HG03354 (cell line): ENCODE data around the gene ZIC5.

ENCODE experiments used
- ATAC-seq: cut with Tn5 transposase; IDR thresholded peaks from one replicate; pipeline ENCODE4 v1.9.1; 2021; ENCODE audit warnings: mild to moderate bottlenecking; ENCODE audit not compliant: unreplicated experiment, poor library complexity, severe bottlenecking

Gene ZIC5

GRCh38 chr13:99971576-99972189 is at the start of gene ZIC5:
ZIC5 (minus strand) TSS chr13:99971767; CDS start chr13:99971603, 164 bp downstream.
- ATAC-seq = no peak

- no peak for ATAC-seq
These were observed 48.3 kb upstream of the ZIC5 start for GRCh38 chr13:100019780-100020356.

GRCh38 chr13:100014621-100015020 is 43.1 kb upstream of the ZIC5 start:
- ATAC-seq = no peak

- no peak for ATAC-seq
These were observed 26.7 kb upstream of the ZIC5 start for GRCh38 chr13:99998261-99998660.

GRCh38 chr13:99997702-99998214 is 26.2 kb upstream of the ZIC5 start:
- ATAC-seq = no peak

- ATAC-seq = no peak
These were observed 24.9 kb upstream of the ZIC5 start for GRCh38 chr13:99996381-99996973.

GRCh38 chr13:99995589-99996380 is 24.2 kb upstream of the ZIC5 start:
- no peak for ATAC-seq

GRCh38 chr13:99995104-99995588 is 23.6 kb upstream of the ZIC5 start:
- ATAC-seq = no peak

GRCh38 chr13:99994638-99995020 is 23.1 kb upstream of the ZIC5 start:
- no peak for ATAC-seq

- no peak for ATAC-seq
These were observed 22.4 kb upstream of the ZIC5 start for GRCh38 chr13:99993660-99994637.

GRCh38 chr13:99992949-99993351 is 21.4 kb upstream of the ZIC5 start:
- ATAC-seq = no peak

- ATAC-seq = no peak
These were observed 20.5 kb upstream of the ZIC5 start for GRCh38 chr13:99991828-99992775.

- ATAC-seq = no peak
These were observed 19.7 kb upstream of the ZIC5 start for GRCh38 chr13:99991013-99991827.

- no peak for ATAC-seq
These were observed 18.8 kb upstream of the ZIC5 start for GRCh38 chr13:99990126-99990977.

GRCh38 chr13:99989276-99990125 is 17.9 kb upstream of the ZIC5 start:
- no peak for ATAC-seq
